WERI-Rb-1 (cell line): ENCODE results near the gene MEIS2.

ENCODE experiments used
- DNase-seq: peaks from one replicate; pipeline ENCODE4 v3.0.0-alpha.2; 2020
- H3K27ac ChIP-seq: fragments of 250-450 bp; sonication (Bioruptor Pico); 2 replicates; pipeline ENCODE4 v1.5.1; 2020; ENCODE audit warnings: mild to moderate bottlenecking, moderate library complexity
- H3K27me3 ChIP-seq: fragments of 250-450 bp; sonication (Bioruptor Pico); 2 replicates; pipeline ENCODE4 v1.5.1; 2021; ENCODE audit warnings: mild to moderate bottlenecking, low read depth, moderate library complexity; ENCODE audit not compliant: insufficient read depth, severe bottlenecking
- H3K36me3 ChIP-seq: fragments of 250-450 bp; sonication (Bioruptor Pico); 2 replicates; pipeline ENCODE4 v1.5.1; 2020; ENCODE audit warnings: mild to moderate bottlenecking, moderate library complexity
- H3K4me3 ChIP-seq: 2 replicates; pipeline ENCODE4 v1.5.1; 2011; ENCODE audit warnings: low read depth, mild to moderate bottlenecking, control low read depth, low read length
- H3K9me3 ChIP-seq: fragments of 250-450 bp; sonication (Bioruptor Pico); 2 replicates; pipeline ENCODE4 v1.5.1; 2021; ENCODE audit warnings: mild to moderate bottlenecking, moderate library complexity; ENCODE audit not compliant: severe bottlenecking
- CTCF ChIP-seq: IDR thresholded peaks from 2 replicates; pipeline ENCODE4 v1.5.1; 2011; ENCODE audit warnings: low read depth, mild to moderate bottlenecking, control low read depth, inconsistent platforms, low read length

MEIS2 gene

DNA sequence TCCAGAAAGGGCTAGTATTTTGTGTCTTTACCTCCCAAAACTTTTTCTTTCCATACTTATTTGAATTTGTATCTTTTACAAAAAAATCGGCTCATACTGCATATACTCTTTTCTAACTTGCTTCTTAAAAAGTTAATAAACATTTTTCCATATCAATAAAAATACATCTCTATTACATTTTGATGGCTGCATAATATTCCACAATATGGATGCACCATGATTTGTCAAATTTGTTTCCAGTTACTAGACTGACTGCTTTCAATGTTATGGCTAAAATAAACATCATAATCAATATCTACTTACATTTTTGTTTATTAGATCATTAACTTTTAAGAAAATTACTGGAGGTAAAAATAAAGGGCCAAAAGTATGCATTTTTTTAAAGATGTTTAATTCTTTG is 121.7 kb downstream of the MEIS2 start:
- no peak overlapping the region for H3K4me3 ChIP-seq
- no peak for DNase-seq
- peaks cover 45% of the 10 kb centered on the region for H3K36me3 ChIP-seq
- H3K27me3 ChIP-seq = no peaks in the 10 kb centered on the region
- no peak overlapping the region for H3K27ac ChIP-seq
- H3K9me3 ChIP-seq = no peaks in the 10 kb centered on the region
- no peak for TF ChIP-seq CTCF

- no peak for TF ChIP-seq CTCF
- Histone ChIP-seq H3K27me3 (no peaks in the 10 kb centered on the region), H3K4me3 (no peak overlapping the region), H3K36me3 (peaks cover 46% of the 10 kb centered on the region), H3K27ac (no peak overlapping the region), H3K9me3 (no peaks in the 10 kb centered on the region)
- no peak for DNase-seq
Observed at GRCh38 chr15:36978126-36978525, 122.2 kb downstream of the MEIS2 start.

DNA sequence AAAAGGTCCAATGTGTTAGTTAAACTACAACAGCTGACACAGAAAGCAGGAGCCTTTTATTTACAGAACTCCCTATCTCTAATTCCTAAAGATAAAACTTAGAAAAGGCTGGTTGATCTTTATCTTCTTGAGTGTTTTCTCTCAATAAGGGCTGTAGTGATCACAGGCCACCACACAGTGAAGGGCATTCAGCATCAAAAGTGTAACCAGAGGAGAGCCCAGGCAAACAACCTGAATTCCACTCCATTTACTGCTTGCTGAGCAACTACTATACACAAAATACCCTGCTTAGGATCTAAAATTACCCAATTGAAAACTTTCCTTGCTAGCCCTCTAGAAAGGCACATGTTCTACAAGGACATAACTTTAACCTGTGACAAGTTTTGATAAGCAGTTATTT is 122.7 kb downstream of the MEIS2 start:
- H3K36me3 ChIP-seq = peaks cover 46% of the 10 kb centered on the region

GRCh38 chr15:36972704-36973103 is 127.6 kb downstream of the MEIS2 start:
- TF ChIP-seq CTCF = no peak
- Histone ChIP-seq H3K9me3 (no peaks in the 10 kb centered on the region), H3K36me3 (peaks cover 56% of the 10 kb centered on the region), H3K27me3 (no peaks in the 10 kb centered on the region), H3K27ac (no peak overlapping the region), H3K4me3 (no peak overlapping the region)
- no peak for DNase-seq

More for the DNA sequence above, 122.7 kb downstream of the MEIS2 start:
- Histone ChIP-seq H3K9me3 (no peaks in the 10 kb centered on the region), H3K27ac (no peak overlapping the region), H3K27me3 (no peaks in the 10 kb centered on the region), H3K4me3 (no peak overlapping the region)
- no peak for TF ChIP-seq CTCF
- DNase-seq = no peak

DNA sequence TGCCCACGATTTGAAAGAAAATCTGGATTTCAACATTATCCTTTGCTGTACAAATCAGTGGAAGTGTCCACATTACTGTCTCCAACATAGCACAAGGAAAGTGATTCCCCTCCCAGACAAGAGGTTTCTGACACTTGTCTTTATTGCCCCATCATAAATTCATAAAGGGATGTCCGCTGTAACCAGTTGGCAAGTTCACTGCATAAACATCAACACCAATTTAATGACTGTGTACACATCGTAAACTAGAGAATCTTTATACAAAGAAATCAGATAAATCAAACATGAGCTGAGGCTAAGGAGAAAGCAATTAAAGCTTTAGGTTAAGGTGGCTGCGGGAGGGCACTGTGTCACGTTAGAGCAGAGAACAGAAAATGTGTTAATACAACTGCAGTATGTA is 129.8 kb downstream of the MEIS2 start:
- no peak overlapping the region for H3K4me3 ChIP-seq
- H3K9me3 ChIP-seq = no peaks in the 10 kb centered on the region
- no peaks in the 10 kb centered on the region for H3K27me3 ChIP-seq
- H3K36me3 ChIP-seq = peaks cover 52% of the 10 kb centered on the region
- no peak for TF ChIP-seq CTCF
- no peak overlapping the region for H3K27ac ChIP-seq
- DNase-seq = no peak

- H3K36me3 ChIP-seq = peaks cover 45% of the 10 kb centered on the region
- H3K4me3 ChIP-seq = no peak overlapping the region
- no peak overlapping the region for H3K27ac ChIP-seq
- DNase-seq = no peak
- no peaks in the 10 kb centered on the region for H3K9me3 ChIP-seq
- no peak for TF ChIP-seq CTCF
- H3K27me3 ChIP-seq = no peaks in the 10 kb centered on the region
Observed at GRCh38 chr15:36967929-36968328, 132.4 kb downstream of the MEIS2 start.
